Vagina (tissue), 2 donors: Measurements from ENCODE around the gene FSTL4. TPM values are rescaled to one million over a fixed set of nuclear protein-coding genes. Genes with fewer than 3 reads are reported as not detected.

ENCODE experiments used
- DNase-seq, 2 donors: peaks; one replicate each; pipeline ENCODE4 v3.0.0-alpha.2; 2017; ENCODE audit errors: extremely low spot score in 2 of 2
- H3K27ac ChIP-seq: fragments of 200-600 bp; sonication (generic); one replicate; pipeline ENCODE4 v1.5.1; 2019
- H3K27me3 ChIP-seq: fragments of 200-600 bp; sonication (generic); one replicate; pipeline ENCODE4 v1.5.1; 2019
- H3K36me3 ChIP-seq, 2 donors: fragments of 200-600 bp; sonication (generic); one replicate each; pipeline ENCODE4 v1.5.1; 2017 to 2019
- H3K4me1 ChIP-seq: fragments of 200-600 bp; sonication (generic); one replicate; pipeline ENCODE4 v1.5.1; 2019
- H3K4me3 ChIP-seq, 2 donors: fragments of 200-600 bp; sonication (generic); 1 replicate in 1 of 2; 2 replicates in 1 of 2; pipeline ENCODE4 v1.5.1; 2016 to 2019
- H3K9me3 ChIP-seq: fragments of 200-600 bp; sonication (generic); one replicate; pipeline ENCODE4 v1.5.1; 2019
- POLR2A ChIP-seq, 2 donors: fragments of 450-650 bp; IDR thresholded peaks; one replicate each; pipeline ENCODE4 v1.6.1; 2017; ENCODE audit warnings: antibody characterized with exemption in 2 of 2, mild to moderate bottlenecking in 2 of 2, moderate library complexity in 2 of 2
- POLR2AphosphoS5 ChIP-seq, 2 donors: sonication (generic); formaldehyde crosslinking; IDR thresholded peaks; one replicate each; pipeline ENCODE4 v1.9.0; 2017; ENCODE audit warnings: antibody characterized with exemption in 2 of 2, mild to moderate bottlenecking in 2 of 2, low read depth in 1 of 2; ENCODE audit not compliant: insufficient read depth in 1 of 2
- intact Hi-C: fragments of 100-400 bp; cut with DNase I; formaldehyde crosslinking; loops from one replicate; pipeline ENCODE4 v1.15.1; 2023
- total RNA-seq: library from RNA; depleted of rRNA; stranded (reverse); fragments of >200 nt; gene quantifications from one replicate; pipeline ENCODE4 v1.2.3, GENCODE V29; 2016
- TF ChIP-seq, protein P1 (sequence below), 3 experiments: fragments of 450-650 bp in 2 of 3; fragments of 200-600 bp in 1 of 3; sonication (generic) in 1 of 3; IDR thresholded peaks; one replicate each; pipeline ENCODE4 v1.5.1; 2017 to 2019; ENCODE audit warnings: antibody characterized with exemption in 3 of 3, mild to moderate bottlenecking in 2 of 3, moderate library complexity in 2 of 3

FSTL4 gene
- total RNA-seq, 1 donor from 2014 or later, result 3.7 TPM

DNA sequence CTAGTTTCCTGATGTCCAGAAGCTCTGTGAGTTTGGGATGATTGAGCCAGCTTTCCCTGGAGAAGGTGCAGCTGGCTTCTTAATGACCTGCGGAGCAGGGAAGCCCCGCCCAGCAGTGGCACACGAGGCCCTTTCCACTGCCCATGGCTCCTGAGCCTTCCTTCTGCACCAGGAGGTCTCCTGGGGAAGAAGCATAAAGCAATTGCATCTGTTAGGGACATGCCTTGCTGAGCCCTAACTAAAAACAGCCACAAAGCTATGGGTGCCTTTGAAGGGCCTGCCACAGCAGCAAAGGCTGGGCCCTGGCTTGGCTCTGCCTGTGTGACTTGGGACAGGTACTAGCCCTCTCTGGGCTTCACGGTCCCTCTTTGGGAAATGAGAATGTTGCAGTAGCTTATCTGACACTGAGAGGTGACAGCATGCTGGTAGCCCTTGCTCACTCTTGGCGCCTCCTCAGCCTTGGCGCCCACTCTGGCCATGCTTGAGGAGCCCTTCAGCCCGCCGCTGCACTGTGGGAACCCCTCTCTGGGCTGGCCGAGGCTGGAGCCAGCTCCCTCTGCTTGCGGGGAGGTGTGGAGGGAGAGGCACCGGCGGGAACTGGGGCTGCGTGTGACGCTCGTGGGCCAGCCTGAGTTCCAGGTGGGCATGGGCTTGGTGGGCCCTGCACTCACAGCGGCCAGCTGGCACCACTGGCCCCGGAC is 218.4 kb downstream of the FSTL4 start:
- no peaks in the 10 kb centered on the region for H3K36me3 ChIP-seq
- TF ChIP-seq POLR2A (IDR thresholded peaks at IDR 0.05) (no peak), POLR2AphosphoS5 (IDR thresholded peaks at IDR 0.05; ENCODE audit: insufficient read depth in 1 of 2, low read depth in 1 of 2) (no peak)
- TF ChIP-seq, protein P1, sequence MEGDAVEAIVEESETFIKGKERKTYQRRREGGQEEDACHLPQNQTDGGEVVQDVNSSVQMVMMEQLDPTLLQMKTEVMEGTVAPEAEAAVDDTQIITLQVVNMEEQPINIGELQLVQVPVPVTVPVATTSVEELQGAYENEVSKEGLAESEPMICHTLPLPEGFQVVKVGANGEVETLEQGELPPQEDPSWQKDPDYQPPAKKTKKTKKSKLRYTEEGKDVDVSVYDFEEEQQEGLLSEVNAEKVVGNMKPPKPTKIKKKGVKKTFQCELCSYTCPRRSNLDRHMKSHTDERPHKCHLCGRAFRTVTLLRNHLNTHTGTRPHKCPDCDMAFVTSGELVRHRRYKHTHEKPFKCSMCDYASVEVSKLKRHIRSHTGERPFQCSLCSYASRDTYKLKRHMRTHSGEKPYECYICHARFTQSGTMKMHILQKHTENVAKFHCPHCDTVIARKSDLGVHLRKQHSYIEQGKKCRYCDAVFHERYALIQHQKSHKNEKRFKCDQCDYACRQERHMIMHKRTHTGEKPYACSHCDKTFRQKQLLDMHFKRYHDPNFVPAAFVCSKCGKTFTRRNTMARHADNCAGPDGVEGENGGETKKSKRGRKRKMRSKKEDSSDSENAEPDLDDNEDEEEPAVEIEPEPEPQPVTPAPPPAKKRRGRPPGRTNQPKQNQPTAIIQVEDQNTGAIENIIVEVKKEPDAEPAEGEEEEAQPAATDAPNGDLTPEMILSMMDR (IDR thresholded peaks at IDR 0.05), result no peak
- peak in 1 of 2 donors; percentile 67 for DNase-seq

DNA sequence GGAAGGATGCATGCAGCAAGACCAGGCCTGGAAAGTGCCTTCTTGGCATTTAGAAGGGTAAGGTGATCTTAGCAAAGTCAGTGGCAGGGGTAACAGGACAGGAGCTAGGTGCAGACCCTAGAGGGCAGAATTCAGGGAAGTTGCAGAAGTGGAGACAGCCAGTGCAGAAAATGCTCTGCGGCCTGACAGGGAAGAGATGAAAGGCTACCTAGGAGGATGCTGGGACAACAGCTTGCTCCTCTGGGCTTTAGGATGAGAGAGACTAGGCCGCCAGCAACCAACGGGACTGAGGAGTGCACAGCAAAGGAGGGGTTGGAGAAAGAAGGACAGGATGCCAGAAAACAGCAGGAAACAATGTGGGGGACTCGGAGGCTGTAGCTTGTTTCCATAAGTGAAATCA is 219.9 kb downstream of the FSTL4 start:
- no peaks in the 10 kb centered on the region for H3K36me3 ChIP-seq
- H3K27ac ChIP-seq, result no peak overlapping the region
- H3K27me3 ChIP-seq, result no peaks in the 10 kb centered on the region
- TF ChIP-seq POLR2A (IDR thresholded peaks at IDR 0.05), result no peak
- TF ChIP-seq, protein P1 (IDR thresholded peaks at IDR 0.05), result no peak
- intact Hi-C loops, result no loop called here
- peak; percentile 52 to 92 for DNase-seq
- no peak overlapping the region for H3K4me3 ChIP-seq
- H3K4me1 ChIP-seq, result no peaks in the 10 kb centered on the region
- no peaks in the 10 kb centered on the region for H3K9me3 ChIP-seq

More for the DNA sequence above, 218.4 kb downstream of the FSTL4 start:
- Histone ChIP-seq H3K4me1 (no peaks in the 10 kb centered on the region), H3K27ac (no peak overlapping the region), H3K9me3 (no peaks in the 10 kb centered on the region), H3K4me3 (no peak overlapping the region), H3K27me3 (no peaks in the 10 kb centered on the region)
- intact Hi-C loops, result no loop called here

DNA sequence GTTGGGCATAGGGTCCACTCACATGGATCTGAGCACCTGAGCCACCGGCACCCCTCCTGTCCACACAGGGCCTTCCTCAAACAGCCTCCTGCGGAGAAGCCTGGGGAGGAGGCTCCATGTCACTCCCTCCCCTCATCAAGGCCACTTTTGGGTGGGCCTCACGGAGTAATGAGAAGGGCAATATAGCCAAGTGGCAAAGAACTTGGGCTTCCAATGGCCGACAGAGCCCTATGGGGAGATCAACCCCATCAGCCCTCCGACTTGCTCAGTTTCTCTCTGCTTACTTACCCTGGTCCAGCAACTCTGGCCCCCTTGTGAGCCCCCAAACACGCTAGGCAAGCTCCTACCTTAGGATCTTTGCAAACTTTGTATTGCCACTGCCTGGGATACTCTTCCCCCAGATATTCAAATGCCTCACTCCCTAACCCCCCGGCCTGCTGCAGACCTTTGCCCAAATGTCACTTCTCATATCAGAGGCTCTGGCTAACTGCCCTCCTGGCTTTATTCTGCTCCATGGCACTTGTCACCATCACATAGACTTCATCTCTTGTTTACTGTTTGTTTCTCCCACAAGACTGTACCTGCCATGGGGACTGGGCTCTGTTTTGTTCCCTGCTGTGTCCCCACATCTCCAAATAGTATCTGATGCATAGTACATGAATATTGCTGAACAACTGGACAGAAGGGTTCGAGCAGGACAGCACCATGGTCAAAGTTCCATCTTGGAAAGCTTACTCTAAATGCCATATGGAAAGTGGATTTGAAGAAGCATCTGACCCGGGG is 220.8 kb downstream of the FSTL4 start:
- H3K36me3 ChIP-seq, result no peaks in the 10 kb centered on the region
- no peak overlapping the region for H3K4me3 ChIP-seq
- intact Hi-C loops, result no loop called here
- TF ChIP-seq POLR2AphosphoS5 (IDR thresholded peaks at IDR 0.05; ENCODE audit: insufficient read depth in 1 of 2, low read depth in 1 of 2) (no peak), POLR2A (IDR thresholded peaks at IDR 0.05) (no peak)
- TF ChIP-seq, protein P1 (IDR thresholded peaks at IDR 0.05), result no peak
- H3K4me1 ChIP-seq, result no peaks in the 10 kb centered on the region
- no peaks in the 10 kb centered on the region for H3K9me3 ChIP-seq
- H3K27me3 ChIP-seq, result no peaks in the 10 kb centered on the region
- H3K27ac ChIP-seq, result no peak overlapping the region
- DNase-seq, result peak; percentile 54 to 67

DNA sequence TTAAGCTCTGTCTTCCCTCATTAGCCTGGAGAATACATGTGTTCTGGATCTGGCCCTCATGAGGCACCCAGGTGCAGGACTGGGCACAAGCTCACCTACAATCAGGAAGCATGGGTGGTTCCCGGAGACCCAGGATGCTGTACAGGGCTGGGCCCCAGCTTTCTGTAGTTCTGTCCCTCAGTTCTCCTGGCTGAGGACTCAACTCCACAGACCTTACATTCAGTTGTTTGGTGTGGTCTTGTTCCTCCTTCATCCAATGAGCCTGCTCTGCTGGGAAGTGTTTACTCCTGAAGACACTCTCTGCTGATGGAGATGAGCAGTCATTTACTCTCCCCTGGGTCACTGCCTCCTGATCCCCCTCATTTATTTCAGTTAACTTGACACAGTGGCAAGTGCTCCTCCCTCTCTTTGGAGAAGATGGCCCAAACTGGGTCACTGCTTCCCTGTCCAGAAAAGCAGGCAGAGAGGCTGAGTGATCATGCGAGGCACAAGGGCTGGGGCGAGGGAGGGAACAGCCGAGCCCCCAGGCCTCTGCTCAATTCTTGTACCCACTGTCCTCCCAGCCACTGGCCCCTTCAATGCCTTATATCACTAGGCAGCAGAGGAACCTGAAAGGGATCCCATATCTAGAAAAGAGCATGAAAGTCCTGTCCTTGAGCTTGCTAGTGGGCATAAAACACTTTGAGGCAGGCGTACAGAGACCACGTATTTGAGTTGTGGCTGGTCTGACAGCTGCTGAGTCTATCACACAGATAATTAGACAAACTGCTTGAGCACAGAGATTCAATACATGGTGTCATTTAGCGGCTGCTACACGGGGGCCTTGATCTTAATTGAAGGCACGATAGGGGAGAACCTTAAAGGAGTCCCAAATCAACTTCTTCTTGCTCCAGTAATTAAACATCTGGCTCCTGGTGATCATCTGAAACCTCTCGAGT is 221.7 kb downstream of the FSTL4 start:
- no peak for TF ChIP-seq POLR2AphosphoS5 (IDR thresholded peaks at IDR 0.05; ENCODE audit: insufficient read depth in 1 of 2, low read depth in 1 of 2)
- TF ChIP-seq, protein P1 (IDR thresholded peaks at IDR 0.05), result no peak
- no peak for TF ChIP-seq POLR2A (IDR thresholded peaks at IDR 0.05)
- no peaks in the 10 kb centered on the region for H3K4me1 ChIP-seq
- no peak overlapping the region for H3K27ac ChIP-seq
- peak; percentile 46 to 77 for DNase-seq
- no peaks in the 10 kb centered on the region for H3K27me3 ChIP-seq
- intact Hi-C loops, result no loop called here
- no peaks in the 10 kb centered on the region for H3K36me3 ChIP-seq
- H3K9me3 ChIP-seq, result no peaks in the 10 kb centered on the region
- no peak overlapping the region for H3K4me3 ChIP-seq
